HG03097 (cell line): ENCODE measurements around the gene TES.
"Not testable (repeated sequence)": the region's sequence is repeated elsewhere in the genome, so short reads cannot be mapped to it uniquely, and the experiment has no call there.

Experiments
- ATAC-seq: cut with Tn5 transposase; IDR thresholded peaks from one replicate; pipeline ENCODE4 v1.9.1; 2021; ENCODE audit not compliant: unreplicated experiment, low FRiP score

TES gene

GRCh38 chr7:116210345-116211005 lies at the start of gene TES:
Gene TES, plus strand, starts transcription at chr7:116210539. Its CDS starts 169 bp downstream, at chr7:116210708.
- ATAC-seq = peak; percentile 82

- ATAC-seq = no peak
Observed at GRCh38 chr7:116161728-116162127, 48.6 kb upstream of the TES start.

GRCh38 chr7:116162254-116162653 lies 48.1 kb upstream of the TES start:
- no peak for ATAC-seq

GRCh38 chr7:116162992-116163391 lies 47.3 kb upstream of the TES start:
- no peak for ATAC-seq

- no peak for ATAC-seq
Observed at GRCh38 chr7:116164552-116165306, 45.6 kb upstream of the TES start.

GRCh38 chr7:116165717-116166116 lies 44.6 kb upstream of the TES start:
- peak; percentile 64 for ATAC-seq

- no peak for ATAC-seq
Observed at GRCh38 chr7:116166156-116166555, 44.2 kb upstream of the TES start.

GRCh38 chr7:116167177-116167576 lies 43.2 kb upstream of the TES start:
- ATAC-seq = no peak

GRCh38 chr7:116169060-116169459 lies 41.3 kb upstream of the TES start:
- ATAC-seq = no peak

- ATAC-seq = no peak
Observed at GRCh38 chr7:116170180-116170579, 40.2 kb upstream of the TES start.

GRCh38 chr7:116171094-116171493 lies 39.2 kb upstream of the TES start:
- ATAC-seq = no peak

GRCh38 chr7:116172353-116172752 lies 38.0 kb upstream of the TES start:
- ATAC-seq = no peak

GRCh38 chr7:116173051-116174028 lies 37.0 kb upstream of the TES start:
- no peak for ATAC-seq

GRCh38 chr7:116175095-116175494 lies 35.2 kb upstream of the TES start:
- not testable (repeated sequence) for ATAC-seq

- ATAC-seq = no peak
Observed at GRCh38 chr7:116176226-116176625, 34.1 kb upstream of the TES start.

GRCh38 chr7:116177009-116177408 lies 33.3 kb upstream of the TES start:
- no peak for ATAC-seq

- ATAC-seq = no peak
Observed at GRCh38 chr7:116180302-116180701, 30.0 kb upstream of the TES start.

- no peak for ATAC-seq
Observed at GRCh38 chr7:116182023-116182422, 28.3 kb upstream of the TES start.

GRCh38 chr7:116185450-116185849 lies 24.9 kb upstream of the TES start:
- ATAC-seq = no peak

GRCh38 chr7:116185956-116186355 lies 24.4 kb upstream of the TES start:
- no peak for ATAC-seq

GRCh38 chr7:116187400-116187799 lies 22.9 kb upstream of the TES start:
- ATAC-seq = no peak
